D341Med (cell line): ENCODE results near the gene FGFBP3.
A peak's percentile ranks its signal among the peaks of the same experiment; 100 is the strongest.
"Not testable (repeated sequence)": the region's sequence is repeated elsewhere in the genome, so short reads cannot be mapped to it uniquely, and the experiment has no call there.

ENCODE experiments used
- DNase-seq: peaks from one replicate; pipeline ENCODE4 v3.0.0; 2012; ENCODE audit warnings: low spot score

The FGFBP3 gene

DNA sequence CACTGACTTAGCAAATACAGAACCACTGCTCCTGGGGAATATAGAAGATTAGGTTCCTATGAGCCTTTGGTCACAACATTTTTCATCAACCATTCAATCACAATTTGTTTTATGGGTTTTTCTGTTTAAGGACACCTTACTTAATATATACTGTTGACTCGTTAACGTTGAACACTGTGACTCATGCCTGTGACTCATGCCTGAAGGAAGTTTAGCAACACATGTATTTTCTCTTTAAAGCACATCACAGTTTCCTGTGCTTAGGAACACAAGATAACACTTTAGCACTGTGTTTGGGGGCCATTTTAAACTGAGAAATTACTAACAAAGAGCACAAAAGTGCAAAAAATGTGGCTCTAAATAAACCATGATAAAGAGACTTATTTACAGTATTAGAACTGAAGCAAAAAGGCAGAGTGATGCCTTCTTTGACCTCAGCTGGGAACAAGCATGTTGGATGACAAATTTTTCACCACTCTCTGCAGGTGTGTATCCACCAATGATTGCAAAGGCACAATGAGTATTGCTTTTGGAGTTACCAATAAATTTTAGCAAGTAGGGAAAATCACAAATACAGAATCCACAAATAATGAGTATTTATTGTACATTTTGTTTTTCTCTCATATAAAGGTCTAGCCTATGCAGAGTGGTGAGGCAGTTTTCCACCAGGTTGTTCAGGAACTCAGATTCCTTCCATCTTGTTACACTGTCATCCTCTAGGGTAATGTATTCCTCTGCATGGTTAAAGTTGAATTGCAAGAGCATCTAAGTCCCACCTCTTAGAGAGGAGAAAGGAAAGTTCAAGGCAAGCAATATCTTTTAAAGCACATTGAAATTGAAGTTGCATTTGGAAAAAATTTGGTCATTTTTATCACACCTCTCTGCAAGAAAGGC lies 7.3 kb downstream of the FGFBP3 start:
- DNase-seq, result no peak

DNA sequence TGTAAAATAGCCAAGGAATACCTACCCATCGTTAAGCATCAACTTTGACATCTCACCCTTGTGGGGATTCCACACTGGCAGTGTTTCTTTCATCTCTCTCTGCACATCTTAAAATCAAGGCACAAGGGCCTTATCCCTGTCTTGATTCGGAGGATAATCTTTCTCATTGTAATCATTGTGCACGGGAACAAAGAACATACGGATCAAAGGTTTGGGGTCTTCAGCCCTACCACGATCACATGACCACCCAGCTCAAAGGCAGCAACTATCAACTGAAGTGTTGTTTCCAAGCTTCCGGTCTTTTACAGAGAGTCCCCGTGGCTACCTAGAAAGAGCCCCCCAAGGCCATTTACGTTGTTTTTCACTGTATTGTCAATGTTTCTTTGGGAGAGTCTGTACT lies 11.9 kb downstream of the FGFBP3 start:
- DNase-seq, result no peak

DNA sequence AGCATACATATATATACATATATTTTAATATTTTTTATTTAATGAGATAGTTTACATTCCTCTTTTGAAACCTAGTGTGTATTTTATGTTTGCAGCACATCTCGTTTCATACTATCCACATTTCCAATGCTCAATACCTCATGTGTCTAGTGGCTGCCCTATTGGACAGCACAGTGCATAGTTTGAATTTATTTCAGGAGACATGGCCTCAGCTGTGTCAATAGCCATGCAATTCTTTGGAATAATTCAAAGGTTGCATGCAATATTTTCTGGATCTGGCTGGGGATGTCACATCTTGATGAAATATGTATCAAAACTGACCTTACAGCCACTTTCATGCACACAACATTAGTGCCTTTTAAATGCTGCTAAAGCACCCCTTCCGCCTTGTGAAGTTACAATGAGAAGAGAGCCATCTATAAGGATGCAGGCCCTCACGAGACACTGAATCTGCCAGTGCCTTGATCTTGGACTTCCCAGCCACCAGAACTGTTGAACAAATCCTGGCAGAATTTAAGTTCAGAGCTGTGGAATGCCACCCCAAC lies 13.0 kb downstream of the FGFBP3 start:
- DNase-seq, result no peak

DNA sequence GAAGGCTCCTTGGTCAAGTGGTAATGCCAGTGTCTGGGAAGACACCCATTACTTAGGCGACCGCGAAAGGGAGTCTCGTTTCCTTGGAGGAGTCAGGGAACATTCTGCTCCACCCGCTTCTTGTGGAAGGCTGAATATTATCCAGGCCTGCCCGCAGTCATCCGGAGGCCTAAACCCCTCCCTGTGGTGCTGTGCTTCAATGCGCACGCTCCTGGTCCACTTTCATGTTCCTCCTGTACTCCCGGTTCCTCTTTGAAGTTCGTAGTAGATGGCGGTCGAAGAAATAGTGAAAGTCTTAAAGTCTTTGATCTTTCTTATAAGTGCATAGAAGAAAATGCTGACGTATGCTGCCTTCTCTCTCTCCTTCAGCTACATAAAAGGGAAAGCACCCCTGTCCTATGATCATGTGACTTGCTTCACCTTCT lies 15.0 kb downstream of the FGFBP3 start:
- DNase-seq, result not testable (repeated sequence)

DNA sequence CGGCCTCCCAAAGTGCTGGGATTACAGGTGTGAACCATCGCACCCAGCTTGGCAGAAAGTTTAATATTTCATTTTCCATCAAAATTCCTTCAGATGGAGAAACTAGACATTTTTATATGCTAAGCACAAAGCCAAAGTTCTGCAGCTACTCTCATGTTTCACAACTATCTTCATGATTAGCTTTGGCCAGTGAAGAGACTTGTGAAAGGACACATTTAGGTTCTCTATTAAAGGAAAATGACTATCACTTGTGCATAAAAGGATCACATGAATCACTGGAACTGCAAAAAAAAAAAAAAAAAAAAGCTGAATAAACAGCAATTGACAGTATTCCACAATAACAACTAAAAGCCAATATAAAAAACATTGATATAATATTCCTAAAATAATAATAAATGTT lies 16.2 kb downstream of the FGFBP3 start:
- DNase-seq, result no peak

DNA sequence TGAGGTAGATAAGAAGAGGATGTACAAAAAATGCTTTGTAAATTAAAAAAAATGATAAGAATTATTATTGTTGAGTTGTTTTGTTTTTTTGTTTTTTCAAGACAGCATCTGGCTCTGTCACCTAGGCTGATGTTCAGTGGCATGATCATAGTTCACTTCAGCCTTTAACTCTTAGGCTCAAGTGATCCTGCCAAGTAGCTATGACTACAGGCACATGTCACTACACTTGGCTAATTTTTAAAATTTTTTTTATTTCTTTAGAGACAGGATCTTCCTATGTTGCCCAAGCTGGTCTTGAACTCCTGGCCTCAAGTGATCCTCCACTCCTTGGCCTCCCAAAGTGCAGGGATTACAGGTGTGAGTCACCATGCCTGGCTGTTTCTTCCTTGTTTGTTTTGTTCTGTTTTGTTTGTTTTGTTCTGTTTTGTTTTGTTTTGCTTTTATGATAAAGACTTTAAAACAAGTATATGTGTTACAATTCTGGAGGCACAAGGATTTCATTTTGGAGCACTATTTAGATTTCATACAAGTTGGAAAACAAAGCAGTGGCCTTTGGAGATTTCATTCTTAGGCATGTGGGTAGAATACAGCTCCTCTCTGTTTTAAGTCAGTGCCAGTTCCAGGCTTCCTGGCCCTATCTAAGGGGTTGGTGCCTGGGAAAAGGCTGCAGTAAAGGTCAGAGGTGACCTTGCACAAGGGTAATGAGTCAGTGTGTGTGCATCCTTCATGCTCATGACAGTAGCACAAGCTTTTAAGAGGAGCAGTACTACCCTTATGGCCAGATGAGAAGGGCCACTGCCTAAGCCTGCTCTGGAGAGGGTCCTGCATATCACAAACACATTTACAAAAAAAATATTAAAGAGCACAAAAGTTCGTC lies 17.9 kb downstream of the FGFBP3 start:
- DNase-seq, result no peak

DNA sequence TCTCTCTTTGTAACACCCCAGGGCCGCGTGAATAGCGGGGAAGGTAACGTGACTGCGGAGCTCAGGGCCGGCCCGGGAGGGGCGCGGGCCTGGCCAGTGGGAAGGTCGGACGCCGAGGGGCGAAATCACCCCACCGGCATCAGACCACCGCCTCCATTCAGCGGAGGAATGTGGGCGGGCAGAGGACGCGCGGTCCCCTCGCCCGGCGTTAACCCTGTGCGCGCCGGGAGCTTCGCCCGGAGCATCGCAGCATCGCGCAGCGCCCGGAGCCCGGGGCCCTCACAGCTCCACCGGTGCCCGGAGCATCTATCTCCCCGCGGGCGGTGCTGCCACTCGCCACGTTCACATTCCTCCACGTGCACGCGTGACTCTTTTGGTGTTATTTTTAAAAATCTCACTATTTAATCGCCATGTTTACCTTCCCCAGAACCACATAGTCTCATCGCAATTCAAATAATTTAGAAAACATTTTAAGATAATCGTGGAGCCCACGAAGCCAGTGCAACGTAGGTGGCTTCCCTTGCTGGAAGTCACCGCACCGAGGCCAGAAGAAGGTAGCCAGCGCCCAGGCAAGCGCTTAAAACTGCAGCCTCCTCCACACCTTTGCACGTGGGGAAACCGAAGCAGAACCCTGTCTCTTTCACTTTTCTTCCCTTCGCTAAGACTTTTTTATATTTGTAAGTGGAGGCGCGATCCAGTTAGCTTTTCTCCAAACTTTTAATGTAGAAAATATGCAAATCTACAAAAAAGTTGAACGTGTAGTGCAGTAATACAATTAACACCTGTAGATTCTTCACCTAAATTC lies 21.8 kb downstream of the FGFBP3 start:
- DNase-seq, result no peak

DNA sequence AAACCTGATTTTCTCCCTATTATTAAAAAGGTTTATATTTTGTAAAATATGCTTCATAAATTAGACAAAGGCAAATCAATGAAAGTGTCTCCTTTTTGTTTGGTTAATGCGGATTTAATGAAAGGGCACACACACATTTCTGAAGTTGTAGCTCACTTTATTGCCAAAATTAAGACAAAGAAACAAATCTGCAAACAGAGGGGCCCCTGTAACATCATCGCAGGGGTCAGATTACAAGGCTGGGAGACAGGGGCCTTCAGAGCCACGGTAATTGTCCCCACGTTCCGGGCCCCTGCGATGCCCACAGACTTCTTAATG lies 22.4 kb downstream of the FGFBP3 start:
- DNase-seq, result no peak

DNA sequence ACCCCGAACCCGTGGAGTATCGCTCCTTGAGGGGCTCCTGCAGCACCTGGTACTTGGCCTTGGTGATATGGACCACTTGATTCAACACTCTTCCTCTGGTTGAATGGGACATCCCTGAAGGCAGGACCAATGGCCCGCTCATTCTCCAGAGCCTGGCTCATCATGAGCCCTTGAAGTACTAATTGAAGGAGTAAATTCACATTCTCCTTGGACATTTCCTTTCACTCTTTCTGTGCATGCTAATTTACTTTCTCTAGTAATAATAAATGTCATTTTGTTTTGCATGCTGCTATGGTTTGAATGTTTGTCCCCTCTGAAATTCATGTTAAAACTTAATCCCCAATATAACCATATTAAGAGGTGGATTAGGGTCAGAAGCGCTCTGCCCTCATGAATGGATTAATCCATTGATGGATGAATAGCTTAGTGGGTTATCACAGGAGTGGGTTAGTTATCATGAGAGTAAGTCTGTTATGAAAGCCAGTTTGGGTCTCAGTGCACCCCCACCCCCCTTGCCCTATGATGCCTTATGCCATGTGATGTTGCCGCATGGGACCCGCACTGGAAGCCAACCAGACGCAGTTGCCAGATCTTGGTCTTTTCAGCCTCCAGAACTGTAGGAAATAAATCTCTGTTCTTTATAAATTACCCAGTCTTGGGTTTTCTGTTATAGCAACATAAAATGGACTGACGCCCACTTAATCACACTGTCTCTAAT lies 23.8 kb downstream of the FGFBP3 start:
- DNase-seq, result no peak

DNA sequence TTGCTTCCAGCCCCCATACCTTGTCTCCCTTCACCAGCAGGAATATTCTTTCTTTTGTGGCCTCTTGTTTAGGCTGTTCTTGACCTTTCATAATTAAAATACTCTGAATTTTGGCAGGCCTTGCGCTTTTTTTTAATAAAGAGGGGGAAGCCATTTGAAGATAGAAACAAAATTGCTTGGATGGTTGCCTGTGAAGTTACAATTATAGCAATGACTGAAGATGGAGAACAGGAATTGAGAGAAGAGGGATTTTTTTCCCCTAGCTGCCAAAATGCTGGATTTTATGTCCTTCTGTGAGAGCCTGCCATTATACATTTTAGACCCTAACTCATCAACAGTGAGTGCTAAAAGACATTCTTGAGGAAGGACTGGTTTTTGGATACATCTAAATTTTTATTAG lies 24.8 kb downstream of the FGFBP3 start:
- DNase-seq, result no peak

DNA sequence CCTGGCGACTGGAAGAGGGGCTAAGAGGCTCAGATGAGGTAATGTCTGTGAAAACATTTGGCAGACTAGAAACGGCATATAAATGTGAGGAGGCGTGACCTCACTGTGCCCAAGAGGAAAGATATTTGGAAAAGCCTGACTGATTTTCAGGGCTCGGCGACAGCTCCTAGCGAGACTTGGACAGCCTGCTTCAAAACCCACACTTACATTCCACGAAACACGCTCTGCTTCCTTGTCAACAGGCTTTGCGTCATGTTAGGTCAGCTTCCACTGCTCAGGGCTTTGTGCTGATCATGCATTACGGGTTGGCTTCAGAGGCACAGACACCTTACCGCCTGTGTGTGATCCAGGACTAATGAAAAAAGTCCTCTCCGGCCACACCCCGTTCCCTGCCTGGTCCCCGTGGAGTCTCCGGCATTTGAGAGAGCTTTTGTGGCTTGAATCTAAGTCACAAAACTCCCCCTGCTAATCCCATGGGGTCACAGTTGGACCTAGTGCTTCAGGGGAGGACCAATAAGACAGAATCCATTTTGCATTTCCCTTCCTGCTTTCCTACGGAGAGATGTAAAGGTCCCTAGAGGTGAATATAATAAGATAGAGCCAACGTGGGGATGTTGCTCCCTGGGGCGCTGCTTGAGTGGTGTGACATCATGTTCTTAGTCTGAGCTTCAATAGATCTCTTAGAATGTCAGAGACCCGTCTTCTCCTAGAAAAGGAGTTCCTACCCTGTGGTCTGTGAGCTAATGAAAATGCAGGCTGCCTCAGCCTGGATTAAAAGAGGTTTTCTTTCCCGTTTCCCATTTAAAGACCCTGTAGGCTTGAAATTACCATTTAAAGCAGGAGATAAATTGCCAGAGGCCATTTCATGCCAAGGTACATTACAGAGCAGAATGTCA lies 25.5 kb downstream of the FGFBP3 start:
- DNase-seq, result peak; percentile 15

DNA sequence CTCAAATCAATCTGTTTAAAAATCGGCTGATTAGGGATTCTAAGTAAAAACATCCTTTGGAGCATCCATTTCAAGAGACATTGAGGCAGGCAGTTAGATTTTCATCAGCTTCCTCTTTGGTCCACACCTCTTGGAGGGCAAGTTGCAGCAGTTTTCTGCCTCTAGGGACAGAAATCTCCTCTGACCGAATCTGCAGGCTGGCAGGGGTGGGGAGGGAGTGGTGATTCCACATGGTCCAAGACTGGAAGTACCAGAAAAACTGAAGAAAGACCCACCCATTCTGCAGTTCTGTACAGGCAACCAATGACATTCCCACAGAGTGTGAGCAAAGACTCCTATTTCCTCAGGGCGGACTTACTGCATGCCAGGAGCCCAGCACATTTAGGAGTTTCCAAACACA lies 29.0 kb downstream of the FGFBP3 start:
- DNase-seq, result peak; percentile 43

DNA sequence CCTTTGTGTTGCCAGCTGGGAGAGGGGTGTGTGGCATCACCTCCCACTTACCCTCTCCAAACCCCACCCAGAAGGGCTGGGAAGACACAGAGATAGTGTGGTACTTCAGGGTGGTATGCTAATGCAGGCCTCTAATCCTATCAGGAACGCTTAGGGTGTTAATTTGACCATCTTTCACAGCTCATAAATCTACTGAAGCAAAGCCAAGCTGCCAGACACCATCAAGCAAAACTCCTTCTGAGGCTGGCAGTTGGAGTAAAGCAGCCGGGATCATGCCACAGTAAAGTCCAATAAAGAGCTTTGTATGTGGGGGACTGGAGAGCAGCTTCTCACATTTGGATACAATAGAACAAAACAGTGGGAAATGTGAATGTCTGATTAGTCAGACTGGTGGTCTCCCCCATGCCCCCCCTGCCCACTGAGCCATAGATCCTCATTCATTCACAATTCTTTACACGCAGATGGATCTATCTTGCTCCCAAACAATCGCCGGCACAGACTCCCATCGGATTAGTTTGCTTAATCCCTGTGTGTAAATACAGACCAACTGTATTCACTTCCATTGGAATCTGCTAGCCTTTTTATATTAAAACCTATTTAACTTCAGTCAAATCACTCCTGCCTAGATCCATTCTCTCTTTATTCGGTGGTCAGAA lies 29.6 kb downstream of the FGFBP3 start:
- DNase-seq, result peak; percentile 60

DNA sequence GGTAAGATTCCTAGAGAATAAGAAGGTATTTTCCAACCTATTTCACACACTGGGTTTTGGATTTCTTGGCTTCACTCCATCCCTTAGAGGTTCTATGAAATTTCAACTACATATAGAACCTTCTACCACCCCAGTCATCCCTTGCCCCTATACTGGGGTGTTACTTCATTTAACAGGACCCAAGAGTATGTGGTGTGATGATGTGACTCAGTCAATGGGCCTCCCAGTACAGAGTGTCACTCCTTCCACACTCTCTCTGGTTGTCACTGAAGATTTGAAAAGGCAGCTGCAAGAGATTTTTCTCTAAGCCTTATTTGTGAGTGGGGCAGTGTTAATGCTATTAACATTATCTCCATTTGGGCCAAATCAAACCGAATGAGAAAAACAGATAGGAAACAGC lies 33.5 kb downstream of the FGFBP3 start:
- DNase-seq, result no peak

DNA sequence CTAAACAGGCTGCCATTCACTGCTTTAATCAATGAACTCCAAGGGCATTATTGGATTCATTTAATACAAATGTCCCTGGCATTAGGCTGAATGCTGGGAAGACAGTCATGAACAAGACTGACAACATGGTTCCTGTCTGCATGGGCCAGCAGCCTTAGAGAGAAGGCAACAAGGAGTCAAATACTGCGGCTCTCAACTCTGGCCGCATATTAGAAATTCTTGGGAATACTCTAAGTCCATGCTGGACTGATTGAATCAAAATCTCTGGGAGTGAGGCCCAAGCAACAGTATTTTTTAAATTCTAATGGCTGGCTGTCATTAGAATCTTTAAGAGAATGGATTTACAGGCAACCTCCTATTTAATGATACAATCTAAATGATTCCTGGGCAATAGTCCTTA lies 34.1 kb downstream of the FGFBP3 start:
- no peak for DNase-seq

DNA sequence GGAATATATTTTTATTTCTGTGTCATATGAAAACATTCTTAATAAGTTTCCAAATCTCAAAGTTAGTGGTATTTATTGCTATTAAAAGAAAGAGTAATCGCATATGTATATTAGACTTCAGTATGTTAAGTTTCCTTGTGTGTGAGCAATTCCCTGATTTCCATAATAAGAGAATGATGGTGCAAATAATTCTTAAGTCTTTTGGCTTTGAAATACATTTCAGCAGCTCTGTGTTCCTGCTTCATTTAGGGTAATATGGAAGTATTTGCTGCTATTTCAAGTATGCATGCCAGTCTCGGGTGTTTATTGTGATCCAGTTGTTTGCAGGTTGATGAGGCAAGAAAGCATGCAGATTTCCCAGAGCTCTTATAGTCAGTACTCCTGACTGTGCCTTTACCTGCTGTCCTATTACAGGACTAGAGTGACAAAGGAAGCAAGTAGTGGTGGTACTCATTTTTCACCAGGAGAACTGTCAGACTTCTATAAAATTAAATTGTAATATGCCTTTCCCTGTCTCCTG lies 43.7 kb downstream of the FGFBP3 start:
- no peak for DNase-seq

DNA sequence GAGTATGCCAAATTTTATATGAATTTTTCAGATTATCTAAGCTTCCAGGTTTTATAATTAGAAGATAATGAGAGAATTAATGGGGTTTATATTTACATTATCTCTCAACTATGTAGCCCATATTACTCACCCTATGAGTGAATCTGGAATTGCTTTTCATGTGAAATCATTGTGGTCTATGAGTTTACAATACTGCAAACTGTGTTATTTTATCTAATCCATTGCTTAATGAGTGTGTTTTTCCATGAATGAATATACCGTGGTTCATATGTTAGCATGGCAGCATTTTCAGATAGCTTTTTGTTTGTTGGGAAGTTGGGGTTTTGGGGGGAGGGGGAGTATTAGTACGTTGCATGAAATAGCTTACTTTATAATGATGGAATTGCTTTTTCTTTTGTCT lies 44.5 kb downstream of the FGFBP3 start:
- no peak for DNase-seq

DNA sequence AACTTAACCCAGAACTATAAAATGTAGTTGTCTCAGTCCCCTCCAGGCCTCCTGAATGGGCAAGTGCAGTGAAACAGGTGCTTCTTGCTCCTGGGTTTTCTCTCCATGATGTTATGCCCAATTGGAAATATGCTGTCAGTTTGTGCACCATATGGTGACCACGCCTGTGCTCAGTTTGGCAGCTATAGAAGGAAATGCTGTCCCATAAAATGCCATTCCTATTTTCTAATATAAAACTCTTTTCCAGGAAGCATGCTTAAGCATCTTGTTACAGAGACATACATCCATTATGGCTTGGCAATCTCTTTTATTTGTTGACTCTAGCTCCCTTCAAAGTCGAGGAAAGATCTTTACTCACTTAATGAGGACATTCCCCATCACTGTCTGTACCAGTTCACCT lies 45.2 kb downstream of the FGFBP3 start:
- DNase-seq, result no peak

DNA sequence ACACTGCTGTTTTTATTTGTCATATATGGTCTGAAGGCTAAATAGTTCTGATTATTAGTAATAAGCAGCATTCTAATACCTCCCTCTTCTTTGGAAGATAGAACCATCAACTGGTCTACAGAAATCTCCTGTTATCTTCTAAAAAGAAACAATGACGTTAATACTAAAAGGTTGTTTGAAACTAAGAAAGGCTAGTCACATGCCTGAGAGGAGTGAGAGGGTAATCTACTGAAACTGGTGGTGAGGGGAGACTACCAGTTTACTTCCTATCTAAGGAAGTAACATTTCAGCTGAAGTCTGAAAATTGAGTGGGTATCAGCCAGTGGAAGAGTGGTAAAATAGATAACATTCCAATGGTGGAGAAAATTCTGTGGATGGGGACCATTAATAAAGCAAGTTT lies 48.4 kb downstream of the FGFBP3 start:
- no peak for DNase-seq

DNA sequence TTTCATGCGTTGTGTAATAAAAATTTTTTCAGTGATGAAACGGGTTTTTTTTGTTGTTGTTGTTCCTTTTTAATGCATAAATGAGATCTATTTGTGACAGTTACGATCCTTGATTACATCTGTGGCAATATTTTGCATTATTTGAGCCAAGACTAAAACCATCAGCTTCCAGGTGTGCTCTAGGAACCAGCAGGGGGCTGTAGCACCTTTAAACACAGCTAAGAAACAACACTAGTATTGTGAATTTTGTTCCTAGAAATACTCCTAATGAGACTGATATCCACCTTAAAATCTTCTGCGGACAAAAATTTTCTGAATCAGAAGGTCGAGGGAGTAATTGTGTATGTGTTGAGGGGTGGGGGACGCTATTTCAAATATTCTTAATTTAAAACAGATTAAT lies 52.6 kb downstream of the FGFBP3 start:
- DNase-seq, result peak; percentile 25
